Activated effector memory CD4-positive, alpha-beta T cell treated with Interleukin-2 at 50 U/mL for 16 hours (primary cell): ENCODE data around the gene SMIM34.
"Not testable (repeated sequence)": the region's sequence is repeated elsewhere in the genome, so short reads cannot be mapped to it uniquely, and the experiment has no call there.

ENCODE experiments used
- DNase-seq: peaks from one replicate; pipeline ENCODE4 v3.0.0-alpha.2; 2020

Gene SMIM34, protein sequence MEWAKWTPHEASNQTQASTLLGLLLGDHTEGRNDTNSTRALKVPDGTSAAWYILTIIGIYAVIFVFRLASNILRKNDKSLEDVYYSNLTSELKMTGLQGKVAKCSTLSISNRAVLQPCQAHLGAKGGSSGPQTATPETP

DNA sequence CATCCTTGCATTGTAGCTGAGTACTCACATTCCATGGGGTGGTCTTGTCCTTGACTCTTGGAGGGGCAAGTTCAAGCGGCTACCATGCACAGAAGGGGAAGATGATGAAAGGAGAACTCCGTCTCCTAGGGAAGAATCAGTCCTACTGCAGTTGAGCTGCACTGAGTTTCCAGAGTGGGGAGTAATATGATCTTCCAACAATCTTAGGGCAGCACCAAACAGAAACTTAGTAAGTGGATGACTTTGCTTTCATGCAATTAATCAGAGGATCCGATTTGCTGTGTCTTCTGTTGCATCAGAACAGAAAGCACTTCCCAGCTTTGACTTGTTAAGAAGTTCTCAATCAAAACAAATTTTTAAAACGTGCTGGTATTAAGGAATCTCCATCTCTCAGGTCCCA, at the start of gene SMIM34:
TSS of gene SMIM34 (minus strand) at position 147 of the 400 bp plus-strand sequence. CDS start at position 35, 112 bp downstream.
- DNase-seq: not testable (repeated sequence)

GRCh38 chr21:34467333-34467732, 43.6 kb upstream of the SMIM34 start:
- DNase-seq: not testable (repeated sequence)

GRCh38 chr21:34459426-34459825, 35.7 kb upstream of the SMIM34 start:
- not testable (repeated sequence) for DNase-seq

GRCh38 chr21:34458266-34458665, 34.5 kb upstream of the SMIM34 start:
- not testable (repeated sequence) for DNase-seq

- DNase-seq: not testable (repeated sequence)
Observed at GRCh38 chr21:34456180-34456579, 32.4 kb upstream of the SMIM34 start.

GRCh38 chr21:34455628-34456027, 31.9 kb upstream of the SMIM34 start:
- not testable (repeated sequence) for DNase-seq

GRCh38 chr21:34447018-34447417, 23.3 kb upstream of the SMIM34 start:
- DNase-seq: not testable (repeated sequence)

GRCh38 chr21:34443486-34443885, 19.7 kb upstream of the SMIM34 start:
- DNase-seq: not testable (repeated sequence)

DNA sequence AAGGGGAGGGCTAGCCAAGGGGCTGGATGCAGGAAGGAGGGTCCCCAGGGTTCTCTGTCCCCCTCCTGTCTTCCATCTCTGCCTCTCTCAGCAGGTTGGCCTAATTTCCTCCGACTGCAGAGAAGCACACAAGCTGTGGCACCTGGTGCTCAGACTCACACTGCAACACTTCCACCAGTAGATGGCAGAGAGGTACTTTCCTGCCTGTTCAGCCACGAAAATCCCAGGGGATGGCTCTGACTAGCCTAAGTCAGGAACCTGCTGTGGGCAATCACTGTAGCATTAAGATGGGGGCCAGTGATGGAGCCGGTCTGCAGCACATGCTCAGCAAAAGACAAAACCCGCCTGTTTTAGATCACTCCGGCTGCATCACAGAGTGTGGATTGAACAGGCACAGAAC, 6.0 kb upstream of the SMIM34 start:
- DNase-seq: not testable (repeated sequence)

GRCh38 chr21:34428441-34428840, 4.7 kb upstream of the SMIM34 start:
- DNase-seq: not testable (repeated sequence)

DNA sequence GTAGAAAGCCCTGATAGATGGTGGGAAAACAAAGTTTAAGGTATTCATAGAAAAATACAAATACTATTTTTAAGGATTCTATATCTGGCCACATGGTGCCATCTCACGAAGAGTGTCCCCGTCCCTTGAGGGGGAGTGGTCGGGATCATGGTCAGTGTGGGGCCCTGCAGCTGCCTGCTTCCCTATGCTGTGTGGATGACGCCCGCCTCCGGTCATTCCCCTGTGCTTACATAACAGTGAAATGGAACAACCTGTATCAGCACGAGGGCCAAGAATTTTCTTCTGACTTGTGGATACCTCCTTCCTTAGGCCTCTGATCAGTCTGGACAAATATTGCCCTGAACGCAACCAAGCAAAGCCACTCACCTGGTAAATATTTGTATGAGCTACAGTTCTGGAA, 3.6 kb upstream of the SMIM34 start:
- not testable (repeated sequence) for DNase-seq

DNA sequence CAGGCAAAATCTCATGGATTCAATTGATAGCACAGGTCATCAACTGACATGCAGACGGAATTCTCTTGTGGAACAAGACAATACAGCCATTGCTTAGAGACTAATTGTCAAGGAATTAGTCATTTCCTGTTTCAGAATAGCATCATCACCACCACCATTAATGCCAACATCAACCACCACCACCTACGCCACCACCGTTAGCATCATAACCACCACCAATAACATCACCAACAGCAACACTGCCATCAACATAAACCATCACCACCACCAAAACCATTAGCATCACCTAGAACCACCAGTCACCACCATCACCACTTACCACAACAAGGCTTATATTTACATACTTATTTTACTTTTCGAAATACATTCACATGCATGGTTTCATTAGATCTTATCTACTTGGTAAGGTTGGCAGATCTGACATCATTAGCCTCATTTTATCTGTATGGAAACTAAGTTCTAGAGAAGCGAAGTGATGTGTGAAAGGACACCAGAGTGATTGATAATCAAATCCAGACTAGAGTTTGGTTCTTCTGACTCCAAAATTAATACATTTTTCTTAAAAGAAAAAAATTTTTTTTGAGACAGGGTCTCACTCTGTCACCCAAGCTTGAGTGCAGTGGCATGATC, 6.2 kb downstream of the SMIM34 start:
- DNase-seq: not testable (repeated sequence)

DNA sequence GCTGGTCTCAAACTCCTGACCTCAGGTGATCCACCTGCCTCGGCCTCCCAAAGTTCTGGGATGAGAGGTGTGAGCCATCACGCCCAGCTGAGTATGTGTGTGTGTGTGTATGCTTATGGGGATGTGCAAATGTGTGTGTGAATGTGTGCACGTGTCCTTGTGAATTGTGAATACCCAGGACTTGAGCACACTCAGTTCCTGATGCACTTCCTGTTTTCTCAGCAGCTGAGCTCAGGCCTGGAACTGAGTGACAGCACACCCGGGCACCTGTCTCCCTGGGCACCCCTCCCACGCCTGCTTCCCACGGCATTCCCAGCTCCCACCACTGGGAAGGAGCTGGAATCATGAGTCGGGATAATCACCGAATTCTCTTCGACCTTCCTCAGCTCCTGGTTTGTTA, 16.5 kb downstream of the SMIM34 start:
- DNase-seq: not testable (repeated sequence)

DNA sequence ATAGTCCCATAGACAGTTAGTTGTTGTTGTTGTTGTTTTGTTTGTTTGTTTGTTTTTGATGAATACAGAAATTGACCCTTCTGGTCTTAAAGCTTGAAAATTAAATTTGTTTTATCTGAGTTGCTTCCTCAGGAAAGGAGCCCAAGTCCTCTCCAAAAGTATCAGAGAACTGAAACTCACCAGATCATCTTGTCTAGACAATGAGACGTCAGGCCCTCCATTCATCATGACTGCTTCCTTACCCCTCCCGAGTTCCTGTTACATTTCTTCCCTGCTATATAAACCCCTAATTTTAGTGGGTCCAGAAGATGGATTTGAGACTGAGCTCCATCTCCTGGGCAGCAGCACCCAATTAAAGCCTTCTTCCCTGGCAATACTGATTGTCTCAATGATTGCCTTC, 17.1 kb downstream of the SMIM34 start:
- not testable (repeated sequence) for DNase-seq

GRCh38 chr21:34406102-34406501, 17.6 kb downstream of the SMIM34 start:
- DNase-seq: not testable (repeated sequence)

- not testable (repeated sequence) for DNase-seq
Observed at GRCh38 chr21:34405686-34406085, 18.1 kb downstream of the SMIM34 start.

- not testable (repeated sequence) for DNase-seq
Observed at GRCh38 chr21:34404742-34405141, 19.0 kb downstream of the SMIM34 start.

DNA sequence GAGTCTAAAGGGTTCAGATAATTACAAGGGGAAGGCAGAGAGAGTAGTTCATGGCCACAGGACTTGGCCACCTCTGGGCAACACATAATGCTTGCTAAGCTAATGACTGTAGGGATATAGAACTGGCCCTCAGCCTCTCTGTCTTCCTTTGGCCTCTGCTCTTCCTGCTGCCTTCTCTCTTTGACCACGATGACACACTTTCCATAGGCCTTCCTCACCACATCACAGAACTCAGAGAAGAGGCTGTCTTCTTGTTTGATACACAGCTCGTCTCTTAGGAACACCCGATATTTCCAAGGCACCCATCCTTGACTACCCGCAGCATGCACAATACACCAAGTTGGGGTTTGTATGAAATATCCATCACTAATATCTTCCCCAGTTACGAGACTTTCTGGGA, 23.2 kb downstream of the SMIM34 start:
- not testable (repeated sequence) for DNase-seq

- not testable (repeated sequence) for DNase-seq
Observed at GRCh38 chr21:34383724-34384415, 39.9 kb downstream of the SMIM34 start.

DNA sequence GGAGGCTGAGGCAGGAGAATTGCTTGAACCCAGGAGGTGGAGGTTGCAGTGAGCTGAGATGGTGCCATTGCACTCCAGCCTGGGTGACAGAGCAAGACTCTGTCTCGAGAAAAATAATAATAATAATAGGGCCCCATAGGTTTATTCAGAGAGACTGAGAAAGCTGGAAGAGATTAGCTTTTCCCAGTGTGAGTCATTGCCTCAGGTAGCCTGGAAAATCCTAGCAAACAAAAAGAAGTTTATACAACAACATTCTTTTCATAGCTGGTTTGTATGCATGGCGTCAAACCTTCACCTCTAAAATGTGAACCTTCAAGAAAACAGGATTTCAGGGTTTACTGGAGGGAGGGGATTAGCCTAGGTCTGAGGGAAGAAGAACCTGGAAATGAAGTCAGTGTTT, 40.6 kb downstream of the SMIM34 start:
- not testable (repeated sequence) for DNase-seq

GRCh38 chr21:34375619-34375972, 48.2 kb downstream of the SMIM34 start:
- DNase-seq: not testable (repeated sequence)

DNA sequence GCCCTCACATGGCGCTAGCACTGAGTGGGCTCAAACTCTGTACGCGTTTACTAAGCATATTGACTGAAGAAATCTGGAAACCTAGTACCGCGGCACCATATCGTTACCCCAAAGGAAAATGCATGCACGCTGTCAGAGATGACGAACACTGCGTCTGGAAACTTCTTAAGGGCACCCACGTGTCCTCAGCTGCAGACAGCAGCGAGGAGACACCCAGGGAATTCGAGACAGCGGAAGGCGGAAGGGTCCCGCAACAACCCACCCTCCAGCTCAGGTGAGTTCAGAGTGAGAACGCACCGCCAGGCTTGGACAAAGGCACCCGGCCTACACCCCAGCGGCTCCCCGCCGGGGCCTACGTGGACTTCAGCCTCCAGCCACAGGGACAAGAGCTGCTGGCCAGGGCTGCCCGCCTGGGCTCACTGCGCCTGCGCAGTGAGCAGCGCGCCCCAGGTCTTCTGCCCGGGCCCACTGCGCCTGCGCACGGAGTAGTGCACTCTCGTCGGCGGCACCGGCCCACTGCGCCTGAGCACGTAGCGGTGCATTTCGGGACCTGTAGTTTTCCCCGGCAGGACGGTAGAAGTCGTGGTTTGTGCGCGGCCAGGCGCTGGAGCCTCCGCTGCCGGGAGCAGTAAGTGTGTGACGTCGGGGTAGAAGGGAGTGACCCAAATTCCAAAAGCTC, 48.7 kb downstream of the SMIM34 start, which contains the start of gene SMIM11:
TSS of gene SMIM11 (plus strand) at position 568 of the 679 bp plus-strand sequence. CDS start 3,998 bp downstream, outside the sequence.
- DNase-seq: not testable (repeated sequence)

GRCh38 chr21:34374462-34374861, 49.3 kb downstream of the SMIM34 start:
- not testable (repeated sequence) for DNase-seq
